GM21367 (cell line): Measurements from ENCODE around the gene CSF3R.

ENCODE experiments used
- ATAC-seq: cut with Tn5 transposase; IDR thresholded peaks from one replicate; pipeline ENCODE4 v1.9.1; 2021; ENCODE audit not compliant: unreplicated experiment

CSF3R gene

DNA sequence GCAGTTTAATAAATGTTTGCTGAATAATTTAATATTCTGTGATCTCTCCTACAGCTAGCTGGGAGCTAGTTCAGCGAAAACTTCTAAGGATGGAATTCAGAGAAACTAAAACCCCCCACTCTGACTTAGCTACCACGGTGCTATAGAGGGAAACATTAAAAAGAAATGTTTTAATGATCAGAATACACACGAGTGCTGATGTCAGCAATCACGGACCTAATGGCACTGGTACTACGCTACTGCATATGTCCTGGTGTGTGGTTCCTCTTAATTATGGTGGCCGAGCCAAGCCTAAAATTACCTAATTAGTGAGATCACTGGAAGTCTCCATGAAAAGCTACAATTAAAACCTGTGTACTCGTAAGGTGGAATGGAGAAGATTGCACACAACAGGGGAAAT is 61.1 kb downstream of the CSF3R start:
- no peak for ATAC-seq

DNA sequence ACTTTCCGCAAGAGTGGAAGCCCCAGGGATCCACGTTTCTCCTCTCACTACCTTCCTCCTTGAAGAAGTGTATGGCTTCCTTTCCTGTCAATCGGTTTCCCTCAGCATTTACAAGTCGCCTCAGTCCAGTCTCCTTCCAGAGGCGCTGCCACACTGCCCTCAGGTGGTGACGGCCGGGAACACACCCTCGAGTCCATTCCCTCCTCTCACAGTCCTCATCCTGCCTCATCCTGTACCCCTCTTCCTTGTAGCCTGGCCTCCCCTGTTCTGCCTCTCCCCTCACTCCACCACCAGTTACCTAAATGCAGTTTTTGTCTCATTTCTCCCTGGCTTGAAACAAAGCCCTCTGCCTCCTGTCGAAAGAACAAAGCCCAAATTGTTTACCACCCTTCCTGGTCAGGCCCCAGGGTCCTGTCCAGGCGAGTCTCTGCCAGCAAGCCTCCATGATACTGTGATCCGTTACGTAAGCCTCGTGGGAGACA is 61.8 kb downstream of the CSF3R start:
- no peak for ATAC-seq

DNA sequence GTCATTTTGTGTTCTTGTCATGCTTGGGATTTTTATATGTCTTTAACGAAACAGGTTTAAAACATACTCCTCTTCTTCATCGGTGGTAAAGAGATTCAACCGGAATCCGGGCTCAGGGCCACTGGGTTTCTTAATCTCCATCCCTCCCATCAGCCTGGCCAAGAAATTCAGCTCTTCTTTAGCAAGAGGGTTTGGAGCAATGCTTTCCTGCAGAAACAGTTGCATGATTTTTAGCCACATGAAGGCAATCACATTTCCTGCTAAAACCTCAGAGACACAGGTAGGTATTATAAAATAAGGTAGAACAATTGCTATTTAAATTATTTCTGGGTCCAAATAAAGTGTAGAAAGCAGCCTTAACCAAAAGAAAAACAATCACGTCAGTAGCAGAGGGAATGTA is 62.3 kb downstream of the CSF3R start:
- no peak for ATAC-seq

DNA sequence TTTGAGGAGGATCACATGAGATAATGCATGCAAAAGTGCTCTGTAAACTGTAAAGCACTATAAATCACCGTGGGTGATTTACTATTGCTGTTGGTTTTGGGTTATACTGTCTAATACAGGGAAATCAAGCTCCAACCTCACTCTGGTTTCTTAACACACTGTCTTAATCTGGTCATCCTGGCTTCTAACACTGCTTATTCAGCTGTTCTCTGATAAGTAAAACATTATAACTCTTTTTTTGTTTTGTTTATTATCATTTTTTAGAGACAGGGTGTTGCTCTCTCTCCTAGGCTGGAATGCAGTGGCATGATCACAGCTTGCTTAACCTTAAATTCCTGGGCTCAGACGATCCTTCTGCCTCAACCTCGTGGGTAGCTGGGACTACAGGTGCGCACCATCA is 63.1 kb downstream of the CSF3R start:
- no peak for ATAC-seq

DNA sequence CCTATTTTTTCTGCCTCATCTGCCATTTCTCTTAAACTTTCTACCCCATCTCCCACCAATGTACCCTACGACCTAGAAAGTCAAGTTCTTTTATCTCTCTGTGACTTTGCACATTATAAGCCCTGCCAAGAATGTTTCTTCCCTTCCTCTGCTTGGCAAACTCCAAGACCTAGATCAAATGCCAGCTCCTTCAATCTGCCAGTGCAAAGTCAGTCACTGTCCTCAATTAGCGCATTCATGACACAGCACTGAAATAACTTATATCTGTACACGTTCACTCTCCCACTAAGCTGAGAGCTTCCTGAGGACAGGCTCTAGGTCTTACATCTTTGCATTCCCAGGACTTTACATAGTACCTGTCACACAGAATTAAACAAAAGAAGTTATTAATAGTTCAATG is 63.6 kb downstream of the CSF3R start:
- no peak for ATAC-seq

DNA sequence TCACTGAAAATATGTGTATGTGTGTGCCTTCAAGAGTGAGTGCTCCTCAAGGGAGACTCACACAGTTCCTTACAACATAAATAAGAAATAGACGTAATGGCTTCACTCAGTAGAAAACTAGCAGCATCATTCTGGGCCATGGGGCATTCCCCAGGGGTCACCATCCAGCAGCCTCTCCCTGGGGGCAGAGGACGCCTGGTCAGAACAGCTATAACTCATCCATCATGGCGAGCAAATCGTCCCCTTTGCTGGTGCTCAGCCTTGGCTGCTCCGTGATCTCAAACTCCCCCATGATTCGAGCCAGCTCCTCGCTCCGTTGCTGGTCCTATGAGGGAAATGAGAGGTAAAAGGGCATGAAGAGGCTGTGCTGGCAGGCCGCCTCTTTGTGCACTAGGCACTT is 64.8 kb downstream of the CSF3R start:
- no peak for ATAC-seq
